Tibial nerve (tissue), 3 donors: Measurements from ENCODE around the gene CTNNA1.

Source experiments
- CTCF ChIP-seq, 5 experiments: fragments of 200-600 bp in 3 of 5; fragments of 450-650 bp in 2 of 5; sonication (generic) in 3 of 5; IDR thresholded peaks; one replicate each; pipeline ENCODE4 v1.5.1; 2016 to 2019; ENCODE audit warnings: antibody characterized with exemption in 5 of 5, mild to moderate bottlenecking in 3 of 5, moderate library complexity in 2 of 5
- POLR2A ChIP-seq, 2 donors: fragments of 450-650 bp; IDR thresholded peaks; one replicate each; pipeline ENCODE4 v1.6.1; 2017; ENCODE audit warnings: antibody characterized with exemption in 2 of 2, mild to moderate bottlenecking in 2 of 2, moderate library complexity in 2 of 2

GRCh38 chr5:138828556-138828955 is 75.3 kb downstream of the CTNNA1 start:
- no peak for TF ChIP-seq CTCF (IDR thresholded peaks at IDR 0.05)
- no peak for TF ChIP-seq POLR2A (IDR thresholded peaks at IDR 0.05)
